ENCODE measurements around the gene MYOF. TPM values are rescaled to one million over a fixed set of nuclear protein-coding genes. Genes with fewer than 3 reads are reported as not detected.

MYOF gene
- total and polyA plus RNA-seq, 9 of the 15 experiments (the other 6 are each of a cell fraction or from before 2014, with no cell fraction given) = 0.06 to 0.27 TPM; not detected in 7

DNA sequence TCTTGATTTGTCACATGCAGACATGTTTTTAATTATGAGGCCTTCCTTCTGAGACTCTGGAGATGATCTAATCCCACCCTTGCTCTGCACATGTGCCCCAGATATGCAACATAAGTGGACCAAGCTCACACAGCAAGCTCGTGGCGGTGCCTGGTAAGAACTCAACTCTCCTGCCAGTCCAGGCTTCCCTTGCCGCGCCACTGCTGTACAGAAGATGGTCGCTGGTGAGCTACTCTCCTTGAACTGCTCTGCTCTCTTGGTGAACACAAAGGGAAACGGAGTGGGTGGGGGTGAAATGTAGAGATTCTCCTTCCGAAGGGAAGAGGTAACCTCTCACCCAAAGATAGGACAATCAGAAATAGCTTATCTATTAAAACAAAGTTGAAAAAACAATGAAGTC is 25.7 kb downstream of the MYOF start (continued):
- TF ChIP-seq, protein P1, sequence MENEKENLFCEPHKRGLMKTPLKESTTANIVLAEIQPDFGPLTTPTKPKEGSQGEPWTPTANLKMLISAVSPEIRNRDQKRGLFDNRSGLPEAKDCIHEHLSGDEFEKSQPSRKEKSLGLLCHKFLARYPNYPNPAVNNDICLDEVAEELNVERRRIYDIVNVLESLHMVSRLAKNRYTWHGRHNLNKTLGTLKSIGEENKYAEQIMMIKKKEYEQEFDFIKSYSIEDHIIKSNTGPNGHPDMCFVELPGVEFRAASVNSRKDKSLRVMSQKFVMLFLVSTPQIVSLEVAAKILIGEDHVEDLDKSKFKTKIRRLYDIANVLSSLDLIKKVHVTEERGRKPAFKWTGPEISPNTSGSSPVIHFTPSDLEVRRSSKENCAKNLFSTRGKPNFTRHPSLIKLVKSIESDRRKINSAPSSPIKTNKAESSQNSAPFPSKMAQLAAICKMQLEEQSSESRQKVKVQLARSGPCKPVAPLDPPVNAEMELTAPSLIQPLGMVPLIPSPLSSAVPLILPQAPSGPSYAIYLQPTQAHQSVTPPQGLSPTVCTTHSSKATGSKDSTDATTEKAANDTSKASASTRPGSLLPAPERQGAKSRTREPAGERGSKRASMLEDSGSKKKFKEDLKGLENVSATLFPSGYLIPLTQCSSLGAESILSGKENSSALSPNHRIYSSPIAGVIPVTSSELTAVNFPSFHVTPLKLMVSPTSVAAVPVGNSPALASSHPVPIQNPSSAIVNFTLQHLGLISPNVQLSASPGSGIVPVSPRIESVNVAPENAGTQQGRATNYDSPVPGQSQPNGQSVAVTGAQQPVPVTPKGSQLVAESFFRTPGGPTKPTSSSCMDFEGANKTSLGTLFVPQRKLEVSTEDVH (IDR thresholded peaks at IDR 0.05; ENCODE audit: low read depth, partially characterized antibody) = no peak

DNA sequence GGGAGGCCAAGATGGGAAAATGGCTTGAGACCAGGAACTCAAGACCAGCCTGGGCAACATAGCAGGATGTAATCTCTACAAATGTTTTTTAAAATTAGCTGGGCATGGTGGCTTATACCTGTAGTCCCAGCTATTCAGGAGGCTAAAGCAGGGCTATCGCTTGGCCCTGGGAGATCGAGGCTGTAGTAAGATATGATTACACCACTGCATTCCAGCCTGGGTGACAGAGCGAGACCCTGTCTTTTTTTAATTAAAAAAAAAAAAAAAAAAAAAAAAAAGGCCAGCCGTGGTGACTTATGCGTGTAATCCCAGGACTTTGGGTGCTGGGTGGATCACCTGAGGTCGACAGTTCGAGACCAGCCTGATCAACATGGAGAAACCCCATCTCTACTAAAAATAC is 27.4 kb downstream of the MYOF start:
- Histone ChIP-seq H3K79me2 (ENCODE audit: control insufficient read depth, insufficient read depth, low read length) (no peaks in the 10 kb centered on the region), H3K4me1 (replicated peaks in 1 of 2; ENCODE audit: control insufficient read depth in 2 of 2, insufficient read depth in 2 of 2, low read length in 2 of 2) (no peaks in the 10 kb centered on the region), H3K27ac (ENCODE audit: extremely low read depth, low read depth, low read length) (no peak overlapping the region), H3K4me3 (no peak overlapping the region), H3K27me3 (ENCODE audit: control insufficient read depth in 2 of 2, insufficient read depth in 2 of 2, low read length in 2 of 2) (peaks cover 0 to 5% of the 10 kb centered on the region in 2 experiments; a peak in 3 of 5 replicates), H3K9me1 (ENCODE audit: control insufficient read depth, insufficient read depth, low read length) (no peaks in the 10 kb centered on the region), H3K4me2 (ENCODE audit: insufficient read depth, low read length) (no peak overlapping the region), H3K9me3 (replicated peaks; ENCODE audit: control insufficient read depth, insufficient read depth, low read depth, low read length) (no peaks in the 10 kb centered on the region), H3K9ac (ENCODE audit: insufficient read depth in 1 of 2, low read depth in 2 of 2, low read length in 2 of 2) (no peak overlapping the region), H2AFZ (ENCODE audit: low read depth, low read length) (no peak overlapping the region), H4K20me1 (replicated peaks; ENCODE audit: control insufficient read depth, insufficient read depth, low read length) (no peaks in the 10 kb centered on the region), H3K36me3 (ENCODE audit: control insufficient read depth, insufficient read depth, low read length) (no peaks in the 10 kb centered on the region)
- no peak for DNase-seq (ENCODE audit: extremely low read depth in 1 of 4, low spot score in 3 of 4)
- intact Hi-C loops (cut with micrococcal nuclease) = no loop called here
- no peak for FAIRE-seq
- no TSS peak for BruUV-seq (replicated peaks)
- ATAC-seq = no peak
- in situ Hi-C loops (cut with MboI) = no loop called here
- 3% methylated on average over 5 of the region's 7 CpGs for WGBS (ENCODE audit: insufficient coverage, low coverage, missing lambda C conversion rate)
- ChIA-PET POLR2A (interaction anchor here (1.7 kb wide), 1 partner anchor 9 kb away, joined by 3 read pairs; no protein-coding TSS in a partner anchor), CTCF (ENCODE audit: low intra/inter-chr PET ratio) (no interaction called here)
- TF ChIP-seq RBM14 (IDR thresholded peaks at IDR 0.05; ENCODE audit: borderline replicate concordance, insufficient read depth, low read depth, low read length) = no peak
- TF ChIP-seq RB1 (IDR thresholded peaks at IDR 0.05; ENCODE audit: low read depth) = no peak
- TF ChIP-seq TEAD1 (CRISPR knock-in tag; IDR thresholded peaks at IDR 0.05) = no peak
- no peak for TF ChIP-seq GTF2E2 (tag; IDR thresholded peaks at IDR 0.05)
- no peak for TF ChIP-seq POLR3G (IDR thresholded peaks at IDR 0.05; ENCODE audit: extremely low read depth, insufficient read length, insufficient replicate concordance)
- TF ChIP-seq EP400 (IDR thresholded peaks at IDR 0.05) = no peak
- no peak for TF ChIP-seq ELF4 (CRISPR knock-in tag; IDR thresholded peaks at IDR 0.05)
- TF ChIP-seq ZNF263 (CRISPR knock-in tag; IDR thresholded peaks at IDR 0.05; ENCODE audit: borderline replicate concordance) = no peak
- TF ChIP-seq, protein P2, sequence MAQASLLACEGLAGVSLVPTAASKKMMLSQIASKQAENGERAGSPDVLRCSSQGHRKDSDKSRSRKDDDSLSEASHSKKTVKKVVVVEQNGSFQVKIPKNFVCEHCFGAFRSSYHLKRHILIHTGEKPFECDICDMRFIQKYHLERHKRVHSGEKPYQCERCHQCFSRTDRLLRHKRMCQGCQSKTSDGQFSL (CRISPR knock-in tag; IDR thresholded peaks at IDR 0.05) = no peak
- TF ChIP-seq, protein P2 (tag; IDR thresholded peaks at IDR 0.05) = no peak
- TF ChIP-seq NR2F6 (CRISPR knock-in tag; IDR thresholded peaks at IDR 0.05) = no peak
- TF ChIP-seq FOS (IDR thresholded peaks at IDR 0.05; ENCODE audit: extremely low read depth, insufficient read length) = no peak
- TF ChIP-seq, protein P3, sequence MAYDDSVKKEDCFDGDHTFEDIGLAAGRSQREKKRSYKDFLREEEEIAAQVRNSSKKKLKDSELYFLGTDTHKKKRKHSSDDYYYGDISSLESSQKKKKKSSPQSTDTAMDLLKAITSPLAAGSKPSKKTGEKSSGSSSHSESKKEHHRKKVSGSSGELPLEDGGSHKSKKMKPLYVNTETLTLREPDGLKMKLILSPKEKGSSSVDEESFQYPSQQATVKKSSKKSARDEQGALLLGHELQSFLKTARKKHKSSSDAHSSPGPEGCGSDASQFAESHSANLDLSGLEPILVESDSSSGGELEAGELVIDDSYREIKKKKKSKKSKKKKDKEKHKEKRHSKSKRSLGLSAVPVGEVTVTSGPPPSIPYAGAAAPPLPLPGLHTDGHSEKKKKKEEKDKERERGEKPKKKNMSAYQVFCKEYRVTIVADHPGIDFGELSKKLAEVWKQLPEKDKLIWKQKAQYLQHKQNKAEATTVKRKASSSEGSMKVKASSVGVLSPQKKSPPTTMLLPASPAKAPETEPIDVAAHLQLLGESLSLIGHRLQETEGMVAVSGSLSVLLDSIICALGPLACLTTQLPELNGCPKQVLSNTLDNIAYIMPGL (CRISPR knock-in tag; IDR thresholded peaks at IDR 0.05) = no peak

Data from K562 (cell line).